ENCODE measurements around the gene KDM3A. TPM values are rescaled to one million over a fixed set of nuclear protein-coding genes. Genes with fewer than 3 reads are reported as not detected.

The KDM3A gene
- total RNA-seq, 1 donor from 2014 or later: 55.8 TPM

DNA sequence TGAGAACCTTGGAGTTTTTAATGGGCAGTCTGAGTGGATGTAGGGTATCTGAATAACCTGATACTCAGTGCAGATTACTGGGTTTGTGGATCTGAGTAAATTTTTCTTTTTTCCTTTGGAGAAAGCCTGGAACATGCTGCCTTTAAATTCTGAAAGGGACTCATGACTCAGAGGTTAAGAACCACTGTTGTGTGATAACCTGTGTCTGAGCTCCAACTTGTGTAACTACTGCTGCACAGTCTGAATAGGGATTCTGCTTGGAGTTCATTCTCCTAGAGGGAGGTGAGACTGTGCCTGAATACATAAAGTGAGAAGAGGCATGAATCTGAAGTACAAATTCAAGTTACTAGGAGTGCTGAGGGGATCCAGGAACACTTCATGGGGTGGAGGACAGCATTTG, 36.2 kb downstream of the KDM3A start:
- intact Hi-C loops (cut with DNase I): no loop called here
- peak; percentile 32 to 33 for ATAC-seq
- H3K9me3 ChIP-seq: no peaks in the 10 kb centered on the region

DNA sequence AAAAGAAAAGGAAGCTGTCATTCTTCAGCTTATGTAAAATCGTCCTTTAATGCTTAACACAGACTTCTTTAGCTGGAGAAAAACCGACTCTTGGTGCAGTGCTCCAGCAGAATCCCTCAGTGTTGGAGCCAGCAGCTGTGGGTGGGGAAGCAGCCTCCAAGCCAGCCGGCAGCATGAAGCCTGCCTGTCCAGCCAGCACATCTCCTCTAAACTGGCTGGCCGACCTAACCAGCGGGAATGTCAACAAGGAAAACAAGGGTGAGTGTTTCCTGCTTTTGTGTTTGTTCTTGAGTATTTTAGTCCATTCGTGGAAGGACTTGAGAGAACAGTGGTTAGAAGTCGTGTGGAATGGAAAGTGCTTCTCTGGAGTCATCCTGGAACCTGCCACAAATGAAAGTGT, 38.9 kb downstream of the KDM3A start:
- intact Hi-C loops (cut with DNase I): no loop called here
- Histone ChIP-seq H3K27me3 (ENCODE audit: low read depth) (no peaks in the 10 kb centered on the region), H3K4me1 (peaks cover 15% of the 10 kb centered on the region), H3K27ac (peak overlapping the region; percentile 5), H3K36me3 (peaks cover 100% of the 10 kb centered on the region), H3K9me3 (no peaks in the 10 kb centered on the region), H3K4me3 (no peak overlapping the region)
- TF ChIP-seq, protein P1, sequence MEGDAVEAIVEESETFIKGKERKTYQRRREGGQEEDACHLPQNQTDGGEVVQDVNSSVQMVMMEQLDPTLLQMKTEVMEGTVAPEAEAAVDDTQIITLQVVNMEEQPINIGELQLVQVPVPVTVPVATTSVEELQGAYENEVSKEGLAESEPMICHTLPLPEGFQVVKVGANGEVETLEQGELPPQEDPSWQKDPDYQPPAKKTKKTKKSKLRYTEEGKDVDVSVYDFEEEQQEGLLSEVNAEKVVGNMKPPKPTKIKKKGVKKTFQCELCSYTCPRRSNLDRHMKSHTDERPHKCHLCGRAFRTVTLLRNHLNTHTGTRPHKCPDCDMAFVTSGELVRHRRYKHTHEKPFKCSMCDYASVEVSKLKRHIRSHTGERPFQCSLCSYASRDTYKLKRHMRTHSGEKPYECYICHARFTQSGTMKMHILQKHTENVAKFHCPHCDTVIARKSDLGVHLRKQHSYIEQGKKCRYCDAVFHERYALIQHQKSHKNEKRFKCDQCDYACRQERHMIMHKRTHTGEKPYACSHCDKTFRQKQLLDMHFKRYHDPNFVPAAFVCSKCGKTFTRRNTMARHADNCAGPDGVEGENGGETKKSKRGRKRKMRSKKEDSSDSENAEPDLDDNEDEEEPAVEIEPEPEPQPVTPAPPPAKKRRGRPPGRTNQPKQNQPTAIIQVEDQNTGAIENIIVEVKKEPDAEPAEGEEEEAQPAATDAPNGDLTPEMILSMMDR (IDR thresholded peaks at IDR 0.05): no peak
- DNase-seq: peak; percentile 46
- ATAC-seq: peak; percentile 75 to 81

More for the DNA sequence above, 36.2 kb downstream of the KDM3A start:
- Histone ChIP-seq H3K4me3 (no peak overlapping the region), H3K27me3 (ENCODE audit: low read depth) (no peaks in the 10 kb centered on the region), H3K27ac (no peak overlapping the region), H3K4me1 (peaks cover 15% of the 10 kb centered on the region), H3K36me3 (peaks cover 98% of the 10 kb centered on the region)
- TF ChIP-seq, protein P1 (IDR thresholded peaks at IDR 0.05): no peak
- DNase-seq: no peak

- peak overlapping the region; percentile 4 for H3K27ac ChIP-seq
- no peaks in the 10 kb centered on the region for H3K27me3 ChIP-seq (ENCODE audit: low read depth)
- no peak for ATAC-seq
- intact Hi-C loops (cut with DNase I): no loop called here
- peaks cover 15% of the 10 kb centered on the region for H3K4me1 ChIP-seq
- no peaks in the 10 kb centered on the region for H3K9me3 ChIP-seq
- DNase-seq: no peak
- no peak overlapping the region for H3K4me3 ChIP-seq
- TF ChIP-seq, protein P1 (IDR thresholded peaks at IDR 0.05): no peak
- peaks cover 100% of the 10 kb centered on the region for H3K36me3 ChIP-seq
Measured at GRCh38 chr2:86482034-86482433, 40.9 kb downstream of the KDM3A start.

GRCh38 chr2:86484385-86484784, 43.2 kb downstream of the KDM3A start:
- Histone ChIP-seq H3K27me3 (ENCODE audit: low read depth) (no peaks in the 10 kb centered on the region), H3K4me1 (peaks cover 15% of the 10 kb centered on the region), H3K27ac (no peak overlapping the region), H3K4me3 (no peak overlapping the region), H3K9me3 (no peaks in the 10 kb centered on the region), H3K36me3 (peaks cover 100% of the 10 kb centered on the region)
- ATAC-seq: no peak
- TF ChIP-seq, protein P1 (IDR thresholded peaks at IDR 0.05): no peak
- DNase-seq: no peak
- intact Hi-C loops (cut with DNase I): no loop called here

DNA sequence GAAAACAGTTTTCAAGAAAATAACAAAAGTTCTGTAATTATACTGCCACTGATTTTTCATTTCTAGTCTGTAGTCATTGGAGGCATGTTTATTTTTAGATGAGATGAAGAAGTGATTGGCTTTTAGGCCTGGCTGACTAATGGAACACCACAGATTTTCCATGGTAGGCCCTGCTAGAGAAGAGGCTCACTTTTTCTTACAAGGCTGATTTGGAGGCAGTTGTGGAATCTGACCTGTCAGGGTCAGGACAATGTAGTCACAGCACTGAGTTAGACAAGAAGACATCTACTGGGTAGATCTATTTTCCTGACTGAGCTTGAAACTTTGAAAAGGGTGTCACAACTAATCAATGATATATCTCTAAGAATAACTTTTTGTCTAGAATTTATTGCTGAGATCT, 43.9 kb downstream of the KDM3A start:
- Histone ChIP-seq H3K4me1 (peaks cover 9% of the 10 kb centered on the region), H3K36me3 (peaks cover 100% of the 10 kb centered on the region), H3K27me3 (ENCODE audit: low read depth) (no peaks in the 10 kb centered on the region), H3K9me3 (no peaks in the 10 kb centered on the region), H3K27ac (no peak overlapping the region), H3K4me3 (no peak overlapping the region)
- no peak for ATAC-seq
- intact Hi-C loops (cut with DNase I): no loop called here
- TF ChIP-seq, protein P1 (IDR thresholded peaks at IDR 0.05): no peak
- DNase-seq: no peak

GRCh38 chr2:86485802-86486201, 44.6 kb downstream of the KDM3A start:
- Histone ChIP-seq H3K4me1 (peaks cover 2% of the 10 kb centered on the region), H3K27me3 (ENCODE audit: low read depth) (no peaks in the 10 kb centered on the region), H3K4me3 (no peak overlapping the region), H3K27ac (no peak overlapping the region), H3K9me3 (no peaks in the 10 kb centered on the region), H3K36me3 (peaks cover 100% of the 10 kb centered on the region)
- intact Hi-C loops (cut with DNase I): no loop called here
- ATAC-seq (no peak), DNase-seq (no peak)
- TF ChIP-seq, protein P1 (IDR thresholded peaks at IDR 0.05): no peak
